Esophagus squamous epithelium (tissue), 4 donors: ENCODE measurements around the gene SEMA4D.

Experiments
- POLR2A ChIP-seq, 4 donors: fragments of 450-650 bp; IDR thresholded peaks; one replicate each; pipeline ENCODE4 v1.6.1; 2017; ENCODE audit warnings: antibody characterized with exemption in 4 of 4, mild to moderate bottlenecking in 4 of 4, moderate library complexity in 3 of 4
- TF ChIP-seq, protein P1 (sequence below), 6 experiments: fragments of 450-650 bp in 4 of 6; fragments of 200-600 bp in 2 of 6; sonication (generic) in 2 of 6; IDR thresholded peaks; one replicate each; pipeline ENCODE4 v1.5.1; 2016 to 2019; ENCODE audit warnings: antibody characterized with exemption in 6 of 6, mild to moderate bottlenecking in 4 of 6, moderate library complexity in 4 of 6

DNA sequence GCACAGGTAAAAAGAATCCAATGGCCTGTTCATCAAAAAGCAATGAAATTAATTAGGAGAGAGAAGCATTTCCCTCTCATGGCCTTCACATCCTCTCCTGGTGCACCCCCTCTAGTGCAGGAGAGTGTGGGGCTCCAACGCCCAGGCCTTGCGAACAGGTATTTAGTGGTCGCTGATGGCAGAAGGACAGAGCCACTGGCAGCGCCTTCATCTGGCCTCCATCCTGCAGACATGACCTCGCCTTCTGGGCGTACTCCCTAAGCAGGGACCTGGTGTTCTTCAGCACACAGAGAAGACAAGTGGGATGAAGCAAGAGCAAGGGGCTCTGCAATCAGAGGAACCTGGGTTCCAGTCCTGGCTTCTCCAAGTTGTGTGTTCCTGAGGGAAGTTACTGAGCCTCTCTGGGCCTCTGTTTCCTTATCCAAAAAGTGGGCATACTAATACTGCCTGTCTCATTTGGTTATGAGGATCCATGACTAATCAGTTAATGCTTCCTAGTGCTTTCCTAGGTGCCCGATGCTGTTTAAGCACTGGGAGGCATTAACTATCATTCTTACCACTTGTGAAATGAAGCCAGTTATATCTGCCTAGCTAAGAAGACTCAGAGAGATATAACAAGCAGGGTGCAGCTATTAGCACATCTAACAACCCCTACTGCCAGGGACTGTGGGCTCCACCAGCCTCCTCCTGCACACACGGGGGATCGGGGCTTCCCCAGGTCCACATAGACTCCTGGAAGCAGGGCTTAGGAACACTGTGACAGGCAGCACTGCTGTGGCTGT, 77.3 kb downstream of the SEMA4D start:
- TF ChIP-seq, protein P1, sequence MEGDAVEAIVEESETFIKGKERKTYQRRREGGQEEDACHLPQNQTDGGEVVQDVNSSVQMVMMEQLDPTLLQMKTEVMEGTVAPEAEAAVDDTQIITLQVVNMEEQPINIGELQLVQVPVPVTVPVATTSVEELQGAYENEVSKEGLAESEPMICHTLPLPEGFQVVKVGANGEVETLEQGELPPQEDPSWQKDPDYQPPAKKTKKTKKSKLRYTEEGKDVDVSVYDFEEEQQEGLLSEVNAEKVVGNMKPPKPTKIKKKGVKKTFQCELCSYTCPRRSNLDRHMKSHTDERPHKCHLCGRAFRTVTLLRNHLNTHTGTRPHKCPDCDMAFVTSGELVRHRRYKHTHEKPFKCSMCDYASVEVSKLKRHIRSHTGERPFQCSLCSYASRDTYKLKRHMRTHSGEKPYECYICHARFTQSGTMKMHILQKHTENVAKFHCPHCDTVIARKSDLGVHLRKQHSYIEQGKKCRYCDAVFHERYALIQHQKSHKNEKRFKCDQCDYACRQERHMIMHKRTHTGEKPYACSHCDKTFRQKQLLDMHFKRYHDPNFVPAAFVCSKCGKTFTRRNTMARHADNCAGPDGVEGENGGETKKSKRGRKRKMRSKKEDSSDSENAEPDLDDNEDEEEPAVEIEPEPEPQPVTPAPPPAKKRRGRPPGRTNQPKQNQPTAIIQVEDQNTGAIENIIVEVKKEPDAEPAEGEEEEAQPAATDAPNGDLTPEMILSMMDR (IDR thresholded peaks at IDR 0.05), result no peak
- TF ChIP-seq POLR2A (IDR thresholded peaks at IDR 0.05), result no peak
